HuH-7.5 (cell line): Measurements from ENCODE around the gene CCDC136.

Experiments used
- DNase-seq: peaks from one replicate; pipeline ENCODE4 v3.0.0; 2011; ENCODE audit warnings: low spot score

Gene CCDC136

GRCh38 chr7:128777156-128778123, 14.3 kb upstream of the CCDC136 start:
- no peak for DNase-seq

GRCh38 chr7:128778946-128779345, 12.8 kb upstream of the CCDC136 start:
- no peak for DNase-seq

GRCh38 chr7:128781126-128781525, 10.6 kb upstream of the CCDC136 start:
- DNase-seq, result no peak

- DNase-seq, result no peak
Observed at GRCh38 chr7:128781851-128782250, 9.9 kb upstream of the CCDC136 start.

GRCh38 chr7:128783143-128783861, 8.5 kb upstream of the CCDC136 start:
- DNase-seq, result no peak

- no peak for DNase-seq
Observed at GRCh38 chr7:128785738-128786137, 6.0 kb upstream of the CCDC136 start.

GRCh38 chr7:128788446-128789412, 3.0 kb upstream of the CCDC136 start:
- no peak for DNase-seq

- no peak for DNase-seq
Observed at GRCh38 chr7:128790315-128791041, 1.3 kb upstream of the CCDC136 start.

- DNase-seq, result no peak
Observed at GRCh38 chr7:128791972-128792327, 182 bp downstream of the CCDC136 start.

- no peak for DNase-seq
Observed at GRCh38 chr7:128792471-128793180, 858 bp downstream of the CCDC136 start.

GRCh38 chr7:128793181-128793547, 1.4 kb downstream of the CCDC136 start:
- no peak for DNase-seq

GRCh38 chr7:128794020-128794419, 2.3 kb downstream of the CCDC136 start:
- no peak for DNase-seq

GRCh38 chr7:128794436-128794835, 2.7 kb downstream of the CCDC136 start:
- DNase-seq, result no peak

GRCh38 chr7:128795129-128795528, 3.4 kb downstream of the CCDC136 start:
- no peak for DNase-seq

GRCh38 chr7:128796327-128796726, 4.6 kb downstream of the CCDC136 start:
- no peak for DNase-seq

- no peak for DNase-seq
Observed at GRCh38 chr7:128799451-128799850, 7.7 kb downstream of the CCDC136 start.

- no peak for DNase-seq
Observed at GRCh38 chr7:128800567-128800966, 8.8 kb downstream of the CCDC136 start.

- no peak for DNase-seq
Observed at GRCh38 chr7:128801003-128801402, 9.2 kb downstream of the CCDC136 start.

GRCh38 chr7:128801667-128802418, 10.1 kb downstream of the CCDC136 start:
- DNase-seq, result no peak

GRCh38 chr7:128804484-128804883, 12.7 kb downstream of the CCDC136 start:
- DNase-seq, result no peak
